ENCODE data around the gene SMYD3. TPM values are rescaled to one million over a fixed set of nuclear protein-coding genes. Genes with fewer than 3 reads are reported as not detected.

Gene SMYD3
- total and polyA plus RNA-seq, 2 donors (not counting 1 experiment from before 2014, with no cell fraction given): 69.4 to 83.1 TPM

DNA sequence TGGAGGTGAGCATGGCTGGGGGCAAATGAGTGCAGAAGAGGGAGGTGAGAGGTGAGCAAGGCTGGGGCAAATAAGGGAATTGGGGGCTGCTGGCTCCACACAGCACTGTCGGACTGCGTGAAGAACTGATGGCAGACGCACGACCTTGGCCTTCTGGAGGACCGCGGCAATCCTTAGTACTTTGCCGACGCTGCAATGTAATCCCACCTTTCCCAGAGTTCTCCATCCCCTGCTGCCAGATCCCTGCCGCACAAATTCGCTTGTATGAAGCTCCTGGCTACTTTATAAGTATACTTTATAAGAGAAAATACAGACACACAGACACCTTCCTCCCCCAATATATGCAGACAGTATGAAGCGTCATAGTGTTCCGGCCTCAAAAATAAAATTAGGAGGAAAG lies 472.4 kb downstream of the SMYD3 start:
- H3K27ac ChIP-seq (ENCODE audit: insufficient read depth, low read length): no peak overlapping the region
- no peak for DNase-seq (ENCODE audit: low read depth in 2 of 2)
- no peak for TF ChIP-seq EZH2 (IDR thresholded peaks at IDR 0.05; ENCODE audit: low read length, missing control alignments)
- TF ChIP-seq, protein P1, sequence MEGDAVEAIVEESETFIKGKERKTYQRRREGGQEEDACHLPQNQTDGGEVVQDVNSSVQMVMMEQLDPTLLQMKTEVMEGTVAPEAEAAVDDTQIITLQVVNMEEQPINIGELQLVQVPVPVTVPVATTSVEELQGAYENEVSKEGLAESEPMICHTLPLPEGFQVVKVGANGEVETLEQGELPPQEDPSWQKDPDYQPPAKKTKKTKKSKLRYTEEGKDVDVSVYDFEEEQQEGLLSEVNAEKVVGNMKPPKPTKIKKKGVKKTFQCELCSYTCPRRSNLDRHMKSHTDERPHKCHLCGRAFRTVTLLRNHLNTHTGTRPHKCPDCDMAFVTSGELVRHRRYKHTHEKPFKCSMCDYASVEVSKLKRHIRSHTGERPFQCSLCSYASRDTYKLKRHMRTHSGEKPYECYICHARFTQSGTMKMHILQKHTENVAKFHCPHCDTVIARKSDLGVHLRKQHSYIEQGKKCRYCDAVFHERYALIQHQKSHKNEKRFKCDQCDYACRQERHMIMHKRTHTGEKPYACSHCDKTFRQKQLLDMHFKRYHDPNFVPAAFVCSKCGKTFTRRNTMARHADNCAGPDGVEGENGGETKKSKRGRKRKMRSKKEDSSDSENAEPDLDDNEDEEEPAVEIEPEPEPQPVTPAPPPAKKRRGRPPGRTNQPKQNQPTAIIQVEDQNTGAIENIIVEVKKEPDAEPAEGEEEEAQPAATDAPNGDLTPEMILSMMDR (conservative IDR thresholded peaks at IDR 0.05 in 1 of 2, IDR thresholded peaks at IDR 0.05 in 1 of 2; ENCODE audit: low read depth in 1 of 2, low read length in 2 of 2): no peak
- H3K9me3 ChIP-seq (ENCODE audit: control insufficient read depth, insufficient read depth, low read depth, low read length): no peaks in the 10 kb centered on the region
- H2AFZ ChIP-seq (ENCODE audit: low read length): no peak overlapping the region
- no peaks in the 10 kb centered on the region for H3K27me3 ChIP-seq (ENCODE audit: control insufficient read depth, insufficient read depth, low read length)
- H3K4me1 ChIP-seq (ENCODE audit: control insufficient read depth, extremely low read depth, insufficient read depth, low read length): no peaks in the 10 kb centered on the region
- H3K9ac ChIP-seq (ENCODE audit: insufficient read depth, low read length): no peak overlapping the region
- H4K20me1 ChIP-seq (ENCODE audit: control insufficient read depth, extremely low read depth, insufficient read depth, low read length): no peaks in the 10 kb centered on the region
- H3K36me3 ChIP-seq (ENCODE audit: control insufficient read depth, insufficient read depth, low read length): no peaks in the 10 kb centered on the region
- no peaks in the 10 kb centered on the region for H3K79me2 ChIP-seq (ENCODE audit: control insufficient read depth, insufficient read depth, low read length)
- H3K4me3 ChIP-seq (replicated peaks in 1 of 4; ENCODE audit: control extremely low read depth in 1 of 4, insufficient read depth in 1 of 4, low read depth in 3 of 4, low read length in 4 of 4): no peak overlapping the region
- no peak overlapping the region for H3K4me2 ChIP-seq (ENCODE audit: extremely low read depth, insufficient read depth, low read length)

DNA sequence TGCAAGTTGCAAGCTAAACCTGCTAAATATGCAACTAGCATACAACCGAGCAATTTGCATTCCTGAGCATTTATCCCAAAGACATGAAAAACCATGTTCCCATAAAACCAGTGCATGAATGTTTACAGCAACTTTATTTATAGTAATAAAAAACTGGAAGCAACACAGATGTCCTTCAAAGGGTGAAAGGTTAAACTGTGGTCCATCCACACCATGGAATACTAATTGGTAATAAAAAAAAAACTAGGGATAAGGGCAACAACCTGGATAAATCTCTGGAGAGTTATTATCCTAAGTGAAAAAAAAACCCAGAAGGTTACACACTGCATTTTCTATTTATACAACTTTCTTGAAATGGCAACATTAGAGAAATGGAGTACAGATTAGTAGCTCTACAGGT lies 474.1 kb downstream of the SMYD3 start:
- no peak overlapping the region for H3K4me2 ChIP-seq (ENCODE audit: extremely low read depth, insufficient read depth, low read length)
- no peaks in the 10 kb centered on the region for H3K27me3 ChIP-seq (ENCODE audit: control insufficient read depth, insufficient read depth, low read length)
- no peaks in the 10 kb centered on the region for H3K9me3 ChIP-seq (ENCODE audit: control insufficient read depth, insufficient read depth, low read depth, low read length)
- TF ChIP-seq EZH2 (IDR thresholded peaks at IDR 0.05; ENCODE audit: low read length, missing control alignments): no peak
- TF ChIP-seq, protein P1 (conservative IDR thresholded peaks at IDR 0.05 in 1 of 2, IDR thresholded peaks at IDR 0.05 in 1 of 2; ENCODE audit: low read depth in 1 of 2, low read length in 2 of 2): no peak
- H2AFZ ChIP-seq (ENCODE audit: low read length): no peak overlapping the region
- H3K27ac ChIP-seq (ENCODE audit: insufficient read depth, low read length): no peak overlapping the region
- no peak overlapping the region for H3K9ac ChIP-seq (ENCODE audit: insufficient read depth, low read length)
- H4K20me1 ChIP-seq (ENCODE audit: control insufficient read depth, extremely low read depth, insufficient read depth, low read length): no peaks in the 10 kb centered on the region
- no peaks in the 10 kb centered on the region for H3K36me3 ChIP-seq (ENCODE audit: control insufficient read depth, insufficient read depth, low read length)
- DNase-seq (ENCODE audit: low read depth in 2 of 2): peak in 1 of 2 donors; percentile 8
- no peaks in the 10 kb centered on the region for H3K79me2 ChIP-seq (ENCODE audit: control insufficient read depth, insufficient read depth, low read length)
- no peaks in the 10 kb centered on the region for H3K4me1 ChIP-seq (ENCODE audit: control insufficient read depth, extremely low read depth, insufficient read depth, low read length)
- no peak overlapping the region for H3K4me3 ChIP-seq (replicated peaks in 1 of 4; ENCODE audit: control extremely low read depth in 1 of 4, insufficient read depth in 1 of 4, low read depth in 3 of 4, low read length in 4 of 4)

DNA sequence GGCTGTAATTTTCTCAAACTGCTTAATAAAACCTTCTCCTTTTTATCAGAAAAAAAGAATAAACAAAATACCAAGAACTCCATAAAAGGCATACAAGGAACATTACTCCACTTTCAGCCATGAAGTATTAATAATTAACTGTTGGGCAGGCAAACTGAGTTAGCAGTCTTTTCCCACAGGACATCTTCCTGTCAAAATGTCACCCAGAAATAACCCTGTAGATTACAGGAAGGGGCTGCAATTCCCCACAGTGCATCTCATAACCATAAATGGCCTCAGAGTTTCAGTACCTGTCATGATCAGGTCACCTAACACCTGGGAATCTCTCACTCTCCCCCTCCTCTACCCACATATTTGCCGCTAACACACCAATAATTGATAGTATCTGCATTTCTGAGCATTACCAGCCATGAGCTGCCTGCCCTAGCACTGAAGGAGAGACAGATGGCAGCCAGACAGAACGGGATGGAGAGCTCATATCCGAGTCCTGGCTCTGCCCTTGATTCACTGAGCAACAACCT lies 475.0 kb downstream of the SMYD3 start:
- H3K79me2 ChIP-seq (ENCODE audit: control insufficient read depth, insufficient read depth, low read length): no peaks in the 10 kb centered on the region
- H3K27ac ChIP-seq (ENCODE audit: insufficient read depth, low read length): no peak overlapping the region
- no peaks in the 10 kb centered on the region for H3K9me3 ChIP-seq (ENCODE audit: control insufficient read depth, insufficient read depth, low read depth, low read length)
- no peaks in the 10 kb centered on the region for H3K4me1 ChIP-seq (ENCODE audit: control insufficient read depth, extremely low read depth, insufficient read depth, low read length)
- H3K36me3 ChIP-seq (ENCODE audit: control insufficient read depth, insufficient read depth, low read length): no peaks in the 10 kb centered on the region
- DNase-seq (ENCODE audit: low read depth in 2 of 2): no peak
- no peaks in the 10 kb centered on the region for H4K20me1 ChIP-seq (ENCODE audit: control insufficient read depth, extremely low read depth, insufficient read depth, low read length)
- no peak overlapping the region for H3K4me3 ChIP-seq (replicated peaks in 1 of 4; ENCODE audit: control extremely low read depth in 1 of 4, insufficient read depth in 1 of 4, low read depth in 3 of 4, low read length in 4 of 4)
- TF ChIP-seq EZH2 (IDR thresholded peaks at IDR 0.05; ENCODE audit: low read length, missing control alignments): no peak
- TF ChIP-seq, protein P1 (conservative IDR thresholded peaks at IDR 0.05 in 1 of 2, IDR thresholded peaks at IDR 0.05 in 1 of 2; ENCODE audit: low read depth in 1 of 2, low read length in 2 of 2): no peak
- H2AFZ ChIP-seq (ENCODE audit: low read length): no peak overlapping the region
- H3K27me3 ChIP-seq (ENCODE audit: control insufficient read depth, insufficient read depth, low read length): no peaks in the 10 kb centered on the region
- no peak overlapping the region for H3K4me2 ChIP-seq (ENCODE audit: extremely low read depth, insufficient read depth, low read length)
- no peak overlapping the region for H3K9ac ChIP-seq (ENCODE audit: insufficient read depth, low read length)
